A549 (cell line): ENCODE measurements around the gene DSCAM. TPM values are rescaled to one million over a fixed set of nuclear protein-coding genes. Genes with fewer than 3 reads are reported as not detected.

Experiments used
- ATAC-seq, 2 experiments: fragments of 200-7000 bp in 1 of 2; fragments of >200 bp in 1 of 2; cut with Nextera tagmentation in 1 of 2; cut with Tn5 transposase in 1 of 2; 3 replicates each; pipeline versions ENCODE4 v1.8.0 to v1.9.1; 2018 to 2020; ENCODE audit warnings: mild to moderate bottlenecking in 1 of 2, moderate library complexity in 1 of 2
- CTCF ChIA-PET: fragments of 300-600 bp; sonication (Branson Sonifier 250); formaldehyde crosslinking; extraction: SDS; loops from one replicate; lab custom pipeline; 2021; ENCODE audit warnings: antibody characterized with exemption, inconsistent platforms; lab: Yijun Ruan, JAX
- POLR2A ChIA-PET: fragments of 350-600 bp; formaldehyde crosslinking; extraction: SDS; loops from one replicate; lab custom pipeline; 2021; ENCODE audit warnings: antibody characterized with exemption, inconsistent platforms; lab: Yijun Ruan, JAX
- DNase-seq, 2 experiments: peaks; one replicate each; pipeline versions ENCODE4 v3.0.0 to v3.0.0-alpha.2; 2011 to 2016; ENCODE audit warnings: low read depth in 1 of 2, low spot score in 1 of 2
- FAIRE-seq: peaks from 2 replicates; lab custom pipeline; 2011; peaks lifted over from hg19 to GRCh38; lab: Jason Lieb, UNC
- H3K27ac ChIP-seq, 2 experiments: fragments of >200 bp; sonication (Bioruptor Twin); formaldehyde crosslinking; 3 replicates each; pipeline ENCODE4 v1.5.1; 2016 to 2017
- H3K4me1 ChIP-seq: fragments of >200 bp; sonication (Bioruptor Twin); formaldehyde crosslinking; 3 replicates; pipeline ENCODE4 v1.6.1; 2016
- H3K4me2 ChIP-seq: fragments of >200 bp; sonication (Bioruptor Twin); formaldehyde crosslinking; 3 replicates; pipeline ENCODE4 v1.6.1; 2016
- H3K4me3 ChIP-seq: fragments of >200 bp; sonication (Bioruptor Twin); formaldehyde crosslinking; 3 replicates; pipeline ENCODE4 v1.5.1; 2016
- H3K9me3 ChIP-seq: fragments of >200 bp; sonication (Bioruptor Twin); formaldehyde crosslinking; 3 replicates; pipeline ENCODE4 v1.6.1; 2016
- BHLHE40 ChIP-seq: IDR thresholded peaks from 2 replicates; pipeline ENCODE4 v1.6.1; 2012; ENCODE audit warnings: low read depth, low read length, inconsistent platforms
- CHD2 ChIP-seq: fragments of 150-350 bp; IDR thresholded peaks from 2 replicates; pipeline ENCODE4 v1.6.1; 2014; ENCODE audit warnings: low read length; ENCODE audit not compliant: partially characterized antibody
- EHF ChIP-seq: fragments of 250-450 bp; sonication (Bioruptor Pico); IDR thresholded peaks from 2 replicates; pipeline ENCODE4 v1.5.0; 2020; ENCODE audit warnings: mild to moderate bottlenecking
- EP300 ChIP-seq, 2 experiments: fragments of >200 bp; sonication (Bioruptor Twin); formaldehyde crosslinking; IDR thresholded peaks; 2 replicates in 1 of 2; 3 replicates in 1 of 2; pipeline ENCODE4 v1.6.1; 2016 to 2017
- ESRRA ChIP-seq: fragments of 150-350 bp; IDR thresholded peaks from 2 replicates; pipeline ENCODE4 v1.6.1; 2014; ENCODE audit warnings: mild to moderate bottlenecking, low read length, borderline replicate concordance
- FOXS1 ChIP-seq: fragments of 250-450 bp; sonication (Bioruptor Pico); IDR thresholded peaks from 2 replicates; pipeline ENCODE4 v1.5.0; 2020; ENCODE audit warnings: mild to moderate bottlenecking, moderate library complexity
- GATA3 ChIP-seq: IDR thresholded peaks from 2 replicates; pipeline ENCODE4 v1.6.1; 2012; ENCODE audit warnings: borderline replicate concordance
- HDAC2 ChIP-seq: fragments of 200-600 bp; sonication (generic); IDR thresholded peaks from 2 replicates; pipeline ENCODE4 v1.6.1; 2016
- HOXB13 ChIP-seq: fragments of 250-450 bp; sonication (Bioruptor Pico); IDR thresholded peaks from 2 replicates; pipeline ENCODE4 v1.5.0; 2020; ENCODE audit warnings: low read depth, mild to moderate bottlenecking, moderate library complexity
- JUN ChIP-seq, 2 experiments: fragments of >200 bp; sonication (Bioruptor Twin); formaldehyde crosslinking; IDR thresholded peaks; 2 replicates in 1 of 2; 3 replicates in 1 of 2; pipeline ENCODE4 v1.6.1; 2016 to 2017
- KDM1A ChIP-seq: fragments of 200-600 bp; sonication (generic); IDR thresholded peaks from 2 replicates; pipeline ENCODE4 v1.6.1; 2016; ENCODE audit warnings: low read depth, mild to moderate bottlenecking
- KDM5A ChIP-seq: fragments of 200-600 bp; sonication (generic); IDR thresholded peaks from 2 replicates; pipeline ENCODE4 v1.6.1; 2016; ENCODE audit warnings: antibody characterized with exemption, mild to moderate bottlenecking
- MAFK ChIP-seq: fragments of 450-650 bp; IDR thresholded peaks from 2 replicates; pipeline ENCODE4 v1.6.1; 2014; ENCODE audit not compliant: partially characterized antibody
- MAX ChIP-seq: IDR thresholded peaks from 2 replicates; pipeline ENCODE4 v1.6.1; 2012
- MAZ ChIP-seq: fragments of 150-350 bp; IDR thresholded peaks from 2 replicates; pipeline ENCODE4 v1.6.1; 2014; ENCODE audit warnings: antibody characterized with exemption, low read depth, low read length, borderline replicate concordance
- MYC ChIP-seq: IDR thresholded peaks from 2 replicates; pipeline ENCODE4 v1.6.1; 2012; ENCODE audit warnings: mild to moderate bottlenecking, inconsistent platforms, low read length, improper control_type of control experiment, borderline replicate concordance
- NPAS2 ChIP-seq: fragments of 250-450 bp; sonication (Bioruptor Pico); IDR thresholded peaks from 2 replicates; pipeline ENCODE4 v1.8.0; 2022; ENCODE audit warnings: mild to moderate bottlenecking, moderate library complexity, borderline replicate concordance
- NR3C1 ChIP-seq: fragments of >200 bp; sonication (Bioruptor Twin); formaldehyde crosslinking; IDR thresholded peaks from 3 replicates; pipeline ENCODE4 v1.6.1; 2017
- POLR2A ChIP-seq: IDR thresholded peaks from 2 replicates; pipeline ENCODE4 v1.6.1; 2012; ENCODE audit warnings: mild to moderate bottlenecking, low read length
- POLR2AphosphoS2 ChIP-seq: conservative IDR thresholded peaks from 2 replicates; pipeline ENCODE4 v1.6.1; 2012; ENCODE audit warnings: low read length, improper control_type of control experiment, inconsistent platforms
- REST ChIP-seq: fragments of 200-600 bp; sonication (generic); IDR thresholded peaks from 2 replicates; pipeline ENCODE4 v1.6.1; 2016; ENCODE audit warnings: antibody characterized with exemption, mild to moderate bottlenecking, moderate library complexity
- RFX5 ChIP-seq: fragments of 450-650 bp; IDR thresholded peaks from 2 replicates; pipeline ENCODE4 v1.7.1; 2014; ENCODE audit warnings: antibody characterized with exemption, mild to moderate bottlenecking, moderate library complexity
- RNF2 ChIP-seq: fragments of 200-600 bp; sonication (generic); IDR thresholded peaks from 2 replicates; pipeline ENCODE4 v1.6.1; 2016; ENCODE audit warnings: low read depth, mild to moderate bottlenecking, antibody characterized with exemption, moderate library complexity, borderline replicate concordance
- SMC3 ChIP-seq: fragments of >200 bp; sonication (Bioruptor Twin); formaldehyde crosslinking; IDR thresholded peaks from 3 replicates; pipeline ENCODE4 v1.6.1; 2018; ENCODE audit warnings: inconsistent platforms
- SREBF2 ChIP-seq: fragments of 450-650 bp; IDR thresholded peaks from 2 replicates; pipeline ENCODE4 v1.6.1; 2014; ENCODE audit warnings: mild to moderate bottlenecking, moderate library complexity
- TFCP2L1 ChIP-seq: fragments of 250-450 bp; sonication (Bioruptor Pico); IDR thresholded peaks from 2 replicates; pipeline ENCODE4 v1.5.0; 2021; ENCODE audit warnings: mild to moderate bottlenecking
- TP53 ChIP-seq: fragments of 250-450 bp; sonication (Bioruptor Pico); IDR thresholded peaks from 2 replicates; pipeline ENCODE4 v1.5.0; 2021; ENCODE audit warnings: mild to moderate bottlenecking, moderate library complexity
- USF2 ChIP-seq: fragments of 450-650 bp; IDR thresholded peaks from 2 replicates; pipeline ENCODE4 v1.6.1; 2014; ENCODE audit warnings: antibody characterized with exemption
- ZC3H11A ChIP-seq: fragments of 450-650 bp; IDR thresholded peaks from 2 replicates; pipeline ENCODE4 v1.6.1; 2014; ENCODE audit warnings: antibody characterized with exemption, mild to moderate bottlenecking
- ZFP36 ChIP-seq: fragments of 450-650 bp; IDR thresholded peaks from 2 replicates; pipeline ENCODE4 v1.6.1; 2014; ENCODE audit warnings: borderline replicate concordance; ENCODE audit not compliant: partially characterized antibody
- WGBS: methylation state at CpG from one replicate; pipeline ENCODE4 v1.1.6; 2017; ENCODE audit errors: missing lambda C conversion rate; 5-methylcytosine and 5-hydroxymethylcytosine counted together
- polyA plus RNA-seq, 4 experiments: library from polyadenylated mRNA; depleted of rRNA in 3 of 4; stranded (reverse); fragments of >200 nt; fragmentation: RNase III in 1 of 4; extraction: RNeasy Plus Mini Kit Qiagen cat#74134 plus additional on column Dnase treatment in 1 of 4; gene quantifications; 2 replicates in 3 of 4; 3 replicates in 1 of 4; pipeline ENCODE4 v1.2.3, GENCODE V29; 2011 to 2017

DSCAM gene
- polyA plus RNA-seq, 2 of the 4 experiments (the other 2 are of a cell fraction), result not detected

DNA sequence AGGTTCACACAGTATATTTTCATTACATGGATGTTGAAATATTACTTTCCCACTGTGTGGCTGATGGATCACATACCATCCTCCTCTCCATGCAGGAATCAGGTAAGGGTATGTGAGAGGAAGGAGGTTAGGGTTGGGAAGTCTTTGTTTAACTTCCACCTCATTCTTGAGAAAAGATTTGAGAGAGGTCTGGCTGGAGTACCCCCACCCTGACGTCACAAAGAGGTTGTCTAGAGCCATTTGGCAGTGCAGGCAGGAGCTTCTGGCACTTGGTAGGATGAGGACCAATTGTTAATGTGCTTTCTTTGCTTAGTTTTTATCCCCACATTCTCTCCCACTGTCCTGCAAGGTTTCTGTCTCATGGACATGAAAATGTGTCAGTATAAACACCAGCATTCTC, 356.6 kb downstream of the DSCAM start:
- 14% methylated on average over 1 of the region's 1 CpG for WGBS
- TF ChIP-seq KDM1A (no peak), TFCP2L1 (no peak), RFX5 (no peak), ESRRA (no peak), HOXB13 (CRISPR knock-in tag) (no peak), MAX (no peak), JUN (IDR thresholded peaks at IDR 0.05) (no peak), POLR2AphosphoS2 (no peak), KDM5A (no peak), ZFP36 (no peak), USF2 (no peak), EHF (CRISPR knock-in tag) (no peak), MAFK (no peak), SREBF2 (no peak), GATA3 (no peak), NPAS2 (CRISPR knock-in tag) (no peak)
- ATAC-seq (no peak), DNase-seq (no peak), FAIRE-seq (no peak)
- Histone ChIP-seq H3K4me3 (no peak overlapping the region), H3K27ac (no peak overlapping the region), H3K4me1 (no peaks in the 10 kb centered on the region), H3K4me2 (no peak overlapping the region), H3K9me3 (no peaks in the 10 kb centered on the region)
- CTCF ChIA-PET, result no interaction called here
- POLR2A ChIA-PET, result no interaction called here

GRCh38 chr21:40489001-40489400, 358.0 kb downstream of the DSCAM start:
- Histone ChIP-seq H3K4me3 (no peak overlapping the region), H3K4me2 (no peak overlapping the region), H3K27ac (no peak overlapping the region), H3K9me3 (no peaks in the 10 kb centered on the region), H3K4me1 (no peaks in the 10 kb centered on the region)
- CTCF ChIA-PET, result no interaction called here
- WGBS, result 31% methylated on average over 1 of the region's 1 CpG
- DNase-seq (no peak), ATAC-seq (no peak), FAIRE-seq (no peak)
- POLR2A ChIA-PET, result no interaction called here
- TF ChIP-seq KDM1A (no peak), SMC3 (no peak)

DNA sequence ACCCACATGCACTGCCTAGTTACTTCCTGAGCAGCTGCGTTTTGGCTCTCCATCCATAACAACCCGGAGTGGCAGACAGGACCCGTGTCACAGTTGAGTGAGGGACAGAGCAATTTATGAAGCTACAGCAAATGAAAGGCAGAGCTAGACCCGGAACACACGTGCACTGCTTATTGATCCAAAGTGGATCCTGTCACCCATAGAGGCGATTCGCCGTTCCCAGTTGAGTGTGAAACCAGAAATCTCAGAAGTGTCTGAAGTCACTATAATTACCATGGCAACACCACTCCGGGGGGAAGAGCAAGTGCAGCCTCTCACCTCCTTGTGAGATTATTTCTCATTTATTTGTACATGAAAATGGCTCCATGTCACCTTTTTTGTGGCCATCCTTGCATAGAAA, 365.2 kb downstream of the DSCAM start:
- no peak for TF ChIP-seq MYC
- TF ChIP-seq KDM1A, result no peak
- no peak for TF ChIP-seq KDM5A
- TF ChIP-seq POLR2A, result no peak
- no peak for TF ChIP-seq BHLHE40
- TF ChIP-seq ZFP36, result no peak
- Histone ChIP-seq H3K4me2 (no peak overlapping the region), H3K9me3 (no peaks in the 10 kb centered on the region), H3K27ac (no peak overlapping the region), H3K4me3 (no peak overlapping the region), H3K4me1 (no peaks in the 10 kb centered on the region)
- ATAC-seq, result no peak
- ChIA-PET POLR2A (no interaction called here), CTCF (no interaction called here)
- WGBS, result 45% methylated on average over 9 of the region's 9 CpGs
- FAIRE-seq, result no peak
- DNase-seq, result no peak

DNA sequence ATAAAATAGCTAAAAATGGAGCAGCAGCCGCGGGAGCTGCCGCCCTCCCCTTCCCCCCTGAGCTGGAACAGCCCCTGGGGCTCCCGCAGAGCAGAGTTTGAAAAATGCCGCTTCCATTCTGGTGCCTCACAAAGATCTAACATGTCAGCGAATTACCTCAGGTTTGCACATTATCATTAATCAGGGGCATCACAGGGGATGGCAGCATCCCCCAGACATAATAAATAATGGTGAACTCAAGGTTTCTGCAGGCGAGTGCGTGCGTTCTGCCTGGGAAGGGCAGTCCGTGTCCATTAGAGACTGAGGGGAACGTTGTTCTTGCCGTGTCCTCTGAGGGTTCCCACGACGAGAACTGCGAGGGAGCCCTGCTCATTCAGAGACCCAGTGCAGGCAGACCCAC, 372.4 kb downstream of the DSCAM start:
- H3K27ac ChIP-seq, result no peak overlapping the region
- ChIA-PET POLR2A (no interaction called here), CTCF (interaction anchor here (1.0 kb wide), 1 partner anchor 39 kb away, joined by 3 read pairs; no protein-coding TSS in a partner anchor)
- 61% methylated on average over 15 of the region's 15 CpGs for WGBS
- H3K4me2 ChIP-seq, result no peak overlapping the region
- H3K9me3 ChIP-seq, result no peaks in the 10 kb centered on the region
- DNase-seq, result no peak
- H3K4me3 ChIP-seq, result no peak overlapping the region
- no peak for ATAC-seq
- no peaks in the 10 kb centered on the region for H3K4me1 ChIP-seq
- no peak for FAIRE-seq
- TF ChIP-seq ESRRA, result no peak
- no peak for TF ChIP-seq POLR2A
- no peak for TF ChIP-seq CHD2
- no peak for TF ChIP-seq NR3C1
- no peak for TF ChIP-seq EP300 (IDR thresholded peaks at IDR 0.05)
- TF ChIP-seq RNF2, result no peak
- no peak for TF ChIP-seq TP53 (CRISPR knock-in tag)
- no peak for TF ChIP-seq NPAS2 (CRISPR knock-in tag)
- TF ChIP-seq REST, result no peak
- no peak for TF ChIP-seq FOXS1 (CRISPR knock-in tag)
- TF ChIP-seq KDM1A, result no peak
- no peak for TF ChIP-seq ZC3H11A
- no peak for TF ChIP-seq MAZ
- no peak for TF ChIP-seq HDAC2
- TF ChIP-seq MAX, result no peak
